B cell (primary cell): ENCODE measurements around the gene INSM1. TPM values are rescaled to one million over a fixed set of nuclear protein-coding genes. Genes with fewer than 3 reads are reported as not detected.

Experiments
- ATAC-seq: fragments of 200-7000 bp; cut with Tn5 transposase; one replicate; pipeline ENCODE4 v1.10.0; 2021; ENCODE audit warnings: low read depth, mild to moderate bottlenecking, moderate number of reproducible peaks, moderate library complexity
- CTCF ChIA-PET: fragments of 350-600 bp; sonication (Branson Sonifier 250); formaldehyde crosslinking; loops from one replicate; lab custom pipeline; 2021; ENCODE audit warnings: antibody characterized with exemption, inconsistent platforms; lab: Charles Lee
- POLR2A ChIA-PET: fragments of 350-600 bp; sonication (Branson Sonifier 250); formaldehyde crosslinking; loops from one replicate; lab custom pipeline; 2021; ENCODE audit warnings: antibody characterized with exemption; lab: Charles Lee
- DNase-seq: peaks from one replicate; pipeline ENCODE4 v3.0.0; 2013
- H2AFZ ChIP-seq: 2 replicates; pipeline ENCODE4 v1.6.1; 2012; ENCODE audit warnings: mild to moderate bottlenecking, low read depth, low read length; ENCODE audit not compliant: insufficient read depth, poor library complexity, severe bottlenecking
- H3K27ac ChIP-seq, 2 donors: 1 replicate in 1 of 2; 2 replicates in 1 of 2; pipeline ENCODE4 v1.5.1; 2012 to 2013; ENCODE audit warnings: low read length in 2 of 2, mild to moderate bottlenecking in 2 of 2, moderate library complexity in 1 of 2
- H3K27me3 ChIP-seq, 4 experiments: fragments of 200-600 bp in 1 of 4; sonication (generic) in 1 of 4; replicated peaks in 1 of 4; 1 replicate in 2 of 4; 2 replicates in 2 of 4; pipeline versions ENCODE4 v1.6.1 to v1.7.0; 2013 to 2016; ENCODE audit warnings: low read length in 3 of 4, mild to moderate bottlenecking in 2 of 4, mixed read lengths in 1 of 4, moderate library complexity in 1 of 4; ENCODE audit not compliant: insufficient read depth in 4 of 4, control insufficient read depth in 3 of 4; ENCODE audit errors: control extremely low read depth in 1 of 4
- H3K36me3 ChIP-seq, 2 experiments: replicated peaks in 1 of 2; 1 replicate in 1 of 2; 2 replicates in 1 of 2; pipeline versions ENCODE4 v1.6.1 to v1.7.1; 2013; ENCODE audit warnings: low read length in 1 of 2; ENCODE audit not compliant: insufficient read depth in 2 of 2, control insufficient read depth in 1 of 2; ENCODE audit errors: control extremely low read depth in 1 of 2, extremely low read depth in 1 of 2
- H3K4me1 ChIP-seq, 2 donors: fragments of 200-600 bp in 1 of 2; sonication (generic) in 1 of 2; 1 replicate in 1 of 2; 2 replicates in 1 of 2; pipeline versions ENCODE4 v1.5.1 to v1.6.1; 2013 to 2017; ENCODE audit warnings: low read length in 2 of 2; ENCODE audit not compliant: control insufficient read depth in 2 of 2, insufficient read depth in 2 of 2
- H3K4me2 ChIP-seq: replicated peaks from 2 replicates; pipeline ENCODE3; 2012; ENCODE audit warnings: mild to moderate bottlenecking, low read depth, low read length; ENCODE audit not compliant: poor library complexity, severe bottlenecking
- H3K4me3 ChIP-seq, 5 experiments: fragments of 200-600 bp in 1 of 5; sonication (generic) in 1 of 5; 1 replicate in 3 of 5; 2 replicates in 2 of 5; pipeline versions ENCODE4 v1.5.1 to v1.7.0; 2011 to 2016; ENCODE audit warnings: low read length in 4 of 5, mild to moderate bottlenecking in 4 of 5, low read depth in 2 of 5, control low read depth in 1 of 5, moderate library complexity in 1 of 5; ENCODE audit not compliant: insufficient read depth in 1 of 5; ENCODE audit errors: control extremely low read depth in 1 of 5, extremely low read depth in 1 of 5
- H3K79me2 ChIP-seq: fragments of 200-600 bp; sonication (generic); one replicate; pipeline ENCODE4 v1.6.0; 2016; ENCODE audit warnings: low read length; ENCODE audit not compliant: control insufficient read depth, insufficient read depth
- H3K9ac ChIP-seq: fragments of 200-600 bp; sonication (generic); 2 replicates; pipeline ENCODE4 v1.6.1; 2017; ENCODE audit warnings: mild to moderate bottlenecking, low read length, moderate library complexity
- H3K9me3 ChIP-seq, 3 donors: one replicate each; pipeline versions ENCODE4 v1.6.1 to v1.7.1; 2013; ENCODE audit warnings: low read length in 2 of 3; ENCODE audit not compliant: control insufficient read depth in 2 of 3, insufficient read depth in 1 of 3; ENCODE audit errors: control extremely low read depth in 1 of 3
- H4K20me1 ChIP-seq: 2 replicates; pipeline ENCODE4 v1.6.0; 2012; ENCODE audit warnings: mild to moderate bottlenecking, low read length; ENCODE audit not compliant: insufficient read depth, control insufficient read depth, poor library complexity, severe bottlenecking
- H3K27ac Mint-ChIP-seq: one replicate; pipeline ENCODE4 v1.8.0; 2021; ENCODE audit warnings: mixed read lengths
- H3K27me3 Mint-ChIP-seq: one replicate; pipeline ENCODE4 v1.8.0; 2021; ENCODE audit warnings: mixed read lengths
- H3K4me1 Mint-ChIP-seq: one replicate; pipeline ENCODE4 v1.8.0; 2021; ENCODE audit warnings: mixed read lengths
- H3K4me3 Mint-ChIP-seq: one replicate; pipeline ENCODE4 v1.8.0; 2021; ENCODE audit warnings: mixed read lengths
- H3K9me3 Mint-ChIP-seq: one replicate; pipeline ENCODE4 v1.8.0; 2022; ENCODE audit warnings: mixed read lengths; ENCODE audit not compliant: insufficient read depth
- CTCF ChIP-seq: fragments of 200-600 bp; IDR thresholded peaks from one replicate; pipeline ENCODE4 v1.8.0; 2022; ENCODE audit warnings: antibody characterized with exemption, mild to moderate bottlenecking
- EZH2 ChIP-seq: IDR thresholded peaks from 2 replicates; pipeline ENCODE4 v1.6.1; 2012; ENCODE audit warnings: borderline replicate concordance, low read depth, mild to moderate bottlenecking, moderate library complexity, low read length; ENCODE audit not compliant: insufficient read depth, poor library complexity, severe bottlenecking
- WGBS: methylation state at CpG from one replicate; pipeline ENCODE4 v1.1.5; 2013; ENCODE audit warnings: missing lambda C conversion rate; ENCODE audit not compliant: insufficient coverage; 5-methylcytosine and 5-hydroxymethylcytosine counted together
- intact Hi-C: fragments of 100-400 bp; cut with micrococcal nuclease; formaldehyde crosslinking; loops from one replicate; pipeline ENCODE4 v1.10.0; 2022
- polyA plus RNA-seq: library from polyadenylated mRNA; depleted of rRNA; stranded (reverse); fragments of >200 nt; gene quantifications from 2 replicates; pipeline ENCODE4 v1.2.3, GENCODE V29; 2012
- total RNA-seq, 2 donors: library from RNA; stranded (reverse); fragments of 120-200 nt in 1 of 2; gene quantifications; 1 replicate in 1 of 2; 2 replicates in 1 of 2; pipeline versions ENCODE4 v1.2.3 to v1.2.4, GENCODE V29; 2013 to 2022

The INSM1 gene
- total and polyA plus RNA-seq, 2 donors (not counting 1 experiment from before 2014, with no cell fraction given) = not detected

- H3K4me3 ChIP-seq = no peak overlapping the region
- no peak overlapping the region for H3K27ac ChIP-seq
- no peak for ATAC-seq
- H3K4me2 ChIP-seq = no peak overlapping the region
- no peaks in the 10 kb centered on the region for H3K36me3 ChIP-seq
- Mint-ChIP-seq H3K9me3 (no peaks in the 10 kb centered on the region), H3K4me3 (no peak overlapping the region), H3K27ac (no peak overlapping the region), H3K4me1 (peaks cover under 1% of the 10 kb centered on the region), H3K27me3 (peaks cover 5% of the 10 kb centered on the region)
- no peaks in the 10 kb centered on the region for H4K20me1 ChIP-seq
- ChIA-PET CTCF (no interaction called here), POLR2A (no interaction called here)
- no peak overlapping the region for H2AFZ ChIP-seq
- H3K9me3 ChIP-seq = peaks cover 0 to 3% (median 1%) of the 10 kb centered on the region in 3 donors
- WGBS = 96% methylated on average over 16 of the region's 16 CpGs
- H3K79me2 ChIP-seq = no peaks in the 10 kb centered on the region
- no peak overlapping the region for H3K9ac ChIP-seq
- intact Hi-C loops = no loop called here
- TF ChIP-seq CTCF = no peak
- TF ChIP-seq EZH2 = no peak
- peaks cover 0 to 15% (median 0%) of the 10 kb centered on the region in 4 experiments for H3K27me3 ChIP-seq
- H3K4me1 ChIP-seq = no peaks in the 10 kb centered on the region
- DNase-seq = no peak
These were observed 27.5 kb upstream of the INSM1 start for GRCh38 chr20:20340443-20340842.

- DNase-seq = no peak
- WGBS = 90% methylated on average over 2 of the region's 4 CpGs
- POLR2A ChIA-PET = no interaction called here
These were observed 26.5 kb upstream of the INSM1 start for GRCh38 chr20:20341371-20341770.

More at GRCh38 chr20:20341371-20341770, 26.5 kb upstream of the INSM1 start:
- H3K36me3 ChIP-seq = no peaks in the 10 kb centered on the region
- ATAC-seq = no peak
- no peak overlapping the region for H3K4me2 ChIP-seq
- H3K27me3 Mint-ChIP-seq = peaks cover 5% of the 10 kb centered on the region
- H3K4me3 ChIP-seq = no peak overlapping the region
- H3K27ac ChIP-seq = no peak overlapping the region
- H4K20me1 ChIP-seq = no peaks in the 10 kb centered on the region
- no peak overlapping the region for H3K4me3 Mint-ChIP-seq
- intact Hi-C loops = no loop called here
- H3K4me1 Mint-ChIP-seq = no peaks in the 10 kb centered on the region
- peaks cover 0 to 15% (median 0%) of the 10 kb centered on the region in 4 experiments for H3K27me3 ChIP-seq
- no peak overlapping the region for H3K27ac Mint-ChIP-seq
- no peak overlapping the region for H3K9ac ChIP-seq
- no peak for TF ChIP-seq CTCF
- TF ChIP-seq EZH2 = no peak
- no peaks in the 10 kb centered on the region for H3K4me1 ChIP-seq
- no peaks in the 10 kb centered on the region for H3K9me3 ChIP-seq
- H2AFZ ChIP-seq = no peak overlapping the region
- CTCF ChIA-PET = no interaction called here
- no peaks in the 10 kb centered on the region for H3K79me2 ChIP-seq
- no peaks in the 10 kb centered on the region for H3K9me3 Mint-ChIP-seq
